Astrocyte (in vitro differentiated cells and primary cell): ENCODE results near the gene PRXL2B. TPM values are rescaled to one million over a fixed set of nuclear protein-coding genes. Genes with fewer than 3 reads are reported as not detected.

Source experiments
- DNase-seq: peaks from one replicate; pipeline ENCODE4 v3.0.0-alpha.2; 2010; ENCODE audit warnings: low read depth
- FAIRE-seq: peaks from 2 replicates; lab custom pipeline; 2011; peaks lifted over from hg19 to GRCh38; lab: Jason Lieb, UNC
- H2AFZ ChIP-seq: 2 replicates; pipeline ENCODE4 v1.6.0; 2012; ENCODE audit warnings: low read depth, low read length, inconsistent platforms
- H3K27ac ChIP-seq: 2 replicates; pipeline ENCODE4 v1.5.1; 2011; ENCODE audit warnings: low read depth, low read length, inconsistent platforms
- H3K27me3 ChIP-seq: 2 replicates; pipeline ENCODE4 v1.6.0; 2011; ENCODE audit warnings: low read length, inconsistent platforms; ENCODE audit not compliant: insufficient read depth
- H3K36me3 ChIP-seq: 2 replicates; pipeline ENCODE4 v1.5.1; 2011; ENCODE audit warnings: low read length, inconsistent platforms; ENCODE audit not compliant: insufficient read depth
- H3K4me1 ChIP-seq: 2 replicates; pipeline ENCODE4 v1.5.1; 2011; ENCODE audit warnings: low read length, inconsistent platforms; ENCODE audit not compliant: insufficient read depth
- H3K4me2 ChIP-seq: 2 replicates; pipeline ENCODE4 v1.6.0; 2012; ENCODE audit warnings: low read length, inconsistent platforms
- H3K4me3 ChIP-seq: 2 replicates; pipeline ENCODE4 v1.5.1; 2011; ENCODE audit warnings: low read depth, mild to moderate bottlenecking, low read length, inconsistent platforms; ENCODE audit not compliant: insufficient read depth
- H3K79me2 ChIP-seq: 2 replicates; pipeline ENCODE4 v1.6.0; 2012; ENCODE audit warnings: mild to moderate bottlenecking, low read length, inconsistent platforms; ENCODE audit not compliant: insufficient read depth
- H3K9ac ChIP-seq: 2 replicates; pipeline ENCODE4 v1.6.0; 2012; ENCODE audit warnings: mild to moderate bottlenecking, low read length, inconsistent platforms
- H3K9me3 ChIP-seq: 2 replicates; pipeline ENCODE4 v1.5.1; 2012; ENCODE audit warnings: low read depth, mild to moderate bottlenecking, low read length, inconsistent platforms; ENCODE audit not compliant: insufficient read depth
- H4K20me1 ChIP-seq: 2 replicates; pipeline ENCODE4 v1.6.0; 2012; ENCODE audit warnings: low read length, inconsistent platforms; ENCODE audit not compliant: insufficient read depth
- H3K27ac Mint-ChIP-seq: one replicate; pipeline ENCODE4 v1.8.0; 2021; ENCODE audit warnings: mild to moderate bottlenecking, mixed read lengths; ENCODE audit not compliant: unreplicated experiment
- H3K27me3 Mint-ChIP-seq: one replicate; pipeline ENCODE4 v1.8.0; 2021; ENCODE audit warnings: low read depth, mixed read lengths; ENCODE audit not compliant: unreplicated experiment
- H3K36me3 Mint-ChIP-seq: one replicate; pipeline ENCODE4 v1.8.0; 2021; ENCODE audit warnings: low read depth, mixed read lengths; ENCODE audit not compliant: unreplicated experiment
- H3K4me1 Mint-ChIP-seq: one replicate; pipeline ENCODE4 v1.8.0; 2021; ENCODE audit warnings: low read depth, mixed read lengths; ENCODE audit not compliant: unreplicated experiment
- H3K4me3 Mint-ChIP-seq: one replicate; pipeline ENCODE4 v1.8.0; 2021; ENCODE audit warnings: mild to moderate bottlenecking, moderate library complexity, mixed read lengths; ENCODE audit not compliant: unreplicated experiment
- H3K9me3 Mint-ChIP-seq: one replicate; pipeline ENCODE4 v1.8.0; 2021; ENCODE audit warnings: mild to moderate bottlenecking, mixed read lengths; ENCODE audit not compliant: unreplicated experiment
- EZH2 ChIP-seq: IDR thresholded peaks from 2 replicates; pipeline ENCODE4 v1.6.1; 2012; ENCODE audit warnings: mild to moderate bottlenecking, low read length, inconsistent platforms; ENCODE audit not compliant: insufficient read depth
- total RNA-seq: library from RNA; stranded (reverse); gene quantifications from 2 replicates; pipeline ENCODE4 v1.2.1, GENCODE V29; 2021
- TF ChIP-seq, protein P1 (sequence below): IDR thresholded peaks from 2 replicates; pipeline ENCODE4 v1.5.1; 2011; ENCODE audit warnings: low read depth, mild to moderate bottlenecking, inconsistent platforms, low read length, moderate library complexity; ENCODE audit not compliant: insufficient read depth

PRXL2B gene
- total RNA-seq, 1 donor from 2014 or later, result 19.2 TPM

DNA sequence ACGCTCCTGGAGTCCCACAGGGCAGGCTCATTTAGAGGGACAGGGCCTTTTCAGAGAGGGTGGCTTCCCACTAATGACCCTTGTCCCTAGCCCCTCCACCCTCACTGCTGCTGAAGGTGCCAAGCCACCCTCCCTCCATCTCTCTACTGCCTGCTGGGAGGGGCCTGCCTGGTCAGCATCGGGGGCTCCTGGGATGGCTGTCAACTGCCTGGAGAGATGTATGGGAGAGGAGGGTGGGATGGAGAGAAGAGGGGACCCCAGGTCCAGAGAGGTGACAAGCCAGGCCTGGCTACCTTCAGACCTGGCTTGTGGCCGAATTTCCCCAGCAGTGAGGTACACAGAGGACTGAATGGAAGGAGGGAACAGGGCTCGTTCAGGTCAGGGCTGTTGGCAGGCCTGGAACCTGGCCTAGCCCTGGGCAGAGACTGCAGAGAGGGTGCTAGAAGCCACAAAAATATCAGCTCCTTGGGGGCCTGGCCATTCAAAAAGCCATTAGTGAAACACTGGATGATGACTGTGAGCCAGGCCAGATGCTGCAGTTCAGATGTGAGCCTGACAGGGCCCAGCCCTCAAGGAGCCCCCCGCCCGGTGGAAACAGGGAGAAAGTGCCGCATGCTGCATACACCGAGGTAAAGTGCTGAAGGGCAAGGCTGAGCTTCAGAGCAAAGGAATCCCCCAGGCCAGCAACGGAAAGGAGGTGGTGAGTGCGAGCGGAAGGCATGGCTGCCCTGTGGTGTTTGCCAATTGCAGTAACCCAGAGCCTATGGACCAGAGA is 26.2 kb downstream of the PRXL2B start:
- Histone ChIP-seq H3K79me2 (no peaks in the 10 kb centered on the region), H3K36me3 (no peaks in the 10 kb centered on the region), H3K27me3 (peaks cover 7% of the 10 kb centered on the region), H3K4me1 (peaks cover 8% of the 10 kb centered on the region), H3K9ac (no peak overlapping the region), H2AFZ (no peak overlapping the region), H3K9me3 (peaks cover 4% of the 10 kb centered on the region), H3K4me3 (no peak overlapping the region), H3K27ac (no peak overlapping the region), H4K20me1 (no peaks in the 10 kb centered on the region), H3K4me2 (no peak overlapping the region)
- Mint-ChIP-seq H3K4me1 (no peaks in the 10 kb centered on the region), H3K9me3 (peaks cover 18% of the 10 kb centered on the region), H3K4me3 (no peak overlapping the region), H3K27me3 (peaks cover 26% of the 10 kb centered on the region), H3K36me3 (no peaks in the 10 kb centered on the region), H3K27ac (no peak overlapping the region)
- no peak for DNase-seq
- FAIRE-seq, result no peak
- TF ChIP-seq, protein P1, sequence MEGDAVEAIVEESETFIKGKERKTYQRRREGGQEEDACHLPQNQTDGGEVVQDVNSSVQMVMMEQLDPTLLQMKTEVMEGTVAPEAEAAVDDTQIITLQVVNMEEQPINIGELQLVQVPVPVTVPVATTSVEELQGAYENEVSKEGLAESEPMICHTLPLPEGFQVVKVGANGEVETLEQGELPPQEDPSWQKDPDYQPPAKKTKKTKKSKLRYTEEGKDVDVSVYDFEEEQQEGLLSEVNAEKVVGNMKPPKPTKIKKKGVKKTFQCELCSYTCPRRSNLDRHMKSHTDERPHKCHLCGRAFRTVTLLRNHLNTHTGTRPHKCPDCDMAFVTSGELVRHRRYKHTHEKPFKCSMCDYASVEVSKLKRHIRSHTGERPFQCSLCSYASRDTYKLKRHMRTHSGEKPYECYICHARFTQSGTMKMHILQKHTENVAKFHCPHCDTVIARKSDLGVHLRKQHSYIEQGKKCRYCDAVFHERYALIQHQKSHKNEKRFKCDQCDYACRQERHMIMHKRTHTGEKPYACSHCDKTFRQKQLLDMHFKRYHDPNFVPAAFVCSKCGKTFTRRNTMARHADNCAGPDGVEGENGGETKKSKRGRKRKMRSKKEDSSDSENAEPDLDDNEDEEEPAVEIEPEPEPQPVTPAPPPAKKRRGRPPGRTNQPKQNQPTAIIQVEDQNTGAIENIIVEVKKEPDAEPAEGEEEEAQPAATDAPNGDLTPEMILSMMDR, result no peak
- no peak for TF ChIP-seq EZH2

DNA sequence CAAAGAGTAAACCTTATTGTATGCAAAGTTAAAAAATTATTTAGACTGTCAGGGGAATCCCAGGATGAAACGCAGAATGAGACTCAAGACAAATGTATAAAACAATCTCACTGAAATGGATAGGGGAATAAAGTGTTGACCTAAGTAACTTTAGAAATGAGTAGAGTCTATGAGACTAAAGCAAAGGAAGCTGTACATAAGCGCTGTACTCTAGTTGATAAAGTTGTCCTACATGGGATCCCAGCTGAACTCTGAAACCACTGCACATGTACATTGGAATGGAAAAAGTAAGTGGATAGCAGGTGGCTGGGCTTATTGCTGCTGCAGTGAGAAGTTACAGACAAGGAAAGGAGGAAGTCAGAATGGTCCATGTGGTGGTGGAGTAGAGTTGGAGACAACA is 27.6 kb downstream of the PRXL2B start:
- Histone ChIP-seq H2AFZ (no peak overlapping the region), H4K20me1 (no peaks in the 10 kb centered on the region), H3K9ac (no peak overlapping the region), H3K27me3 (peaks cover 7% of the 10 kb centered on the region), H3K4me2 (no peak overlapping the region), H3K27ac (no peak overlapping the region), H3K36me3 (no peaks in the 10 kb centered on the region), H3K4me3 (no peak overlapping the region), H3K79me2 (no peaks in the 10 kb centered on the region), H3K4me1 (peaks cover 8% of the 10 kb centered on the region), H3K9me3 (peaks cover 4% of the 10 kb centered on the region)
- Mint-ChIP-seq H3K4me1 (no peaks in the 10 kb centered on the region), H3K27ac (no peak overlapping the region), H3K9me3 (peaks cover 18% of the 10 kb centered on the region), H3K4me3 (no peak overlapping the region), H3K36me3 (no peaks in the 10 kb centered on the region), H3K27me3 (peaks cover 29% of the 10 kb centered on the region)
- DNase-seq, result no peak
- FAIRE-seq, result no peak
- TF ChIP-seq EZH2, result no peak
- TF ChIP-seq, protein P1, result no peak

DNA sequence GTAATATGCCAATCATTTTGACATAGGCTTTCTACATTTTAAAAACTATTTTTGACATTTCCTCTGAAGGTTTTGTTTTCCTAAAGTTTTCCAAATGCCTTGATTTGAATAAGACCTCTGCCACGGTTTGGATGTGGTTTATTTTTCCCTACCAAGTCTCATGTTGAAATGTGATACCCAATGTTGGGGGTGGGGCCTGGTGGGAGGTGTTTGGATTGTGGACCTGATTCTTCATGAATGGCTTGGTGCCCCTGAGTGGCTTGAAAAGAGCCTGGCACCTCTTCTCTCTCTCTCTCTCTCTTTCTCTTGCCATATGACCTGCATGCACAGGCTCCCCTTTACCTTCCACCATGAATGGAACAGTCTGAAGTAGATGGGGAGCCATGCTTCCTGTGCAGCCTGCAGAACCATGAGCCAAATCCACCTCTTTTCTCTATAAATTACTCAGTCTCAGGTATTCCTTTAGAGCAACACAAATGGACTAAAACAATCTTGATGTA is 31.4 kb downstream of the PRXL2B start:
- H3K9ac ChIP-seq, result no peak overlapping the region
- no peak overlapping the region for H3K27ac ChIP-seq
- H3K27me3 ChIP-seq, result no peaks in the 10 kb centered on the region
- no peak overlapping the region for H2AFZ ChIP-seq
- H3K9me3 ChIP-seq, result peaks cover 4% of the 10 kb centered on the region
- no peaks in the 10 kb centered on the region for H3K79me2 ChIP-seq
- no peak overlapping the region for H3K4me2 ChIP-seq
- no peak for FAIRE-seq
- no peak overlapping the region for H3K4me3 ChIP-seq
- H4K20me1 ChIP-seq, result no peaks in the 10 kb centered on the region
- Mint-ChIP-seq H3K27ac (no peak overlapping the region), H3K36me3 (no peaks in the 10 kb centered on the region), H3K27me3 (peaks cover 17% of the 10 kb centered on the region), H3K4me3 (no peak overlapping the region), H3K9me3 (peaks cover 23% of the 10 kb centered on the region), H3K4me1 (no peaks in the 10 kb centered on the region)
- TF ChIP-seq EZH2, result no peak
- TF ChIP-seq, protein P1, result no peak
- DNase-seq, result no peak
- H3K4me1 ChIP-seq, result no peaks in the 10 kb centered on the region
- H3K36me3 ChIP-seq, result no peaks in the 10 kb centered on the region
